ENCODE results near the gene ZNF536.

The ZNF536 gene

DNA sequence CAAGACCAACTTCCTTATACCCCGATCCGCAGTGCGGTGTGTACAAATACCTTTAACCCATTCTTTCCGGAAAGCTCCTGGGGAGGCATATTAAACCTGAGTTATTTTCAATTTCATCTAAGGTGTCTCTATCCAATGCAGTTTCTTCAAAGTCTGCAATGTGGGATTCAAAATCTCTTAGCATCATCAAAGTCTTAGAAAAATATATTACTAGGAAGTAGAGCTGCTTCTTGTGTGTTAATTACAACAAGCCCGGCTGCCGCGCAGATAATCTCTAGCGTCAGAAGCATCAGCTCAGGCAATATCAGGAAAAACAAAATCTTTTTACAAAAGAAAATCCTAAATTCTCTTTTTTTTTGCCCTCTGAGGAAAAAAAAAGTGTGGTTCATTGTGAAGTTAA, 48.1 kb downstream of the ZNF536 start:
- TF ChIP-seq GATA3 (IDR thresholded peaks at IDR 0.05; ENCODE audit: low read depth, low read length) (no peak), GATA2 (IDR thresholded peaks at IDR 0.05; ENCODE audit: low read depth, low read length) (no peak)

DNA sequence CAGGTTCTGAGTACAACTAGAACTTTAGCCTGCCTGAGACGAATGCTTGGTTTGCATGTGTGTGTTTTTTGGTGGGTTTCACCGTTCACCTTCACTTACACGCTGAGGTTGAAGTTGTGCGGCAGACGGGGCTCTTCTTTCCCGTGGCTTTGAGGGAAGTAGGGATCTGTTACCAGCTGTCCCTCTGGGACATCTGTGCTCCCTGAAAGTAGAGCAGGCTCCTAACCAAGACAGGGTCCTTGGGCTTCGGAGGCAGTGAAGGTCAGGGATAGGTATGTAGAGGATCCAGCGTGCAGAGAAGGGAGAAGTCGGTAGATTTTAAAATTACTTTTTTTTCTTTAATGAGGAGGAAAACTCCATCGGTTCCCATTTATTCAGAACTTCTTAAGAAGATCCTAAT, 48.7 kb downstream of the ZNF536 start:
- no peak for TF ChIP-seq GATA2 (IDR thresholded peaks at IDR 0.05; ENCODE audit: low read depth, low read length)
- TF ChIP-seq GATA3 (IDR thresholded peaks at IDR 0.05; ENCODE audit: low read depth, low read length), result no peak

DNA sequence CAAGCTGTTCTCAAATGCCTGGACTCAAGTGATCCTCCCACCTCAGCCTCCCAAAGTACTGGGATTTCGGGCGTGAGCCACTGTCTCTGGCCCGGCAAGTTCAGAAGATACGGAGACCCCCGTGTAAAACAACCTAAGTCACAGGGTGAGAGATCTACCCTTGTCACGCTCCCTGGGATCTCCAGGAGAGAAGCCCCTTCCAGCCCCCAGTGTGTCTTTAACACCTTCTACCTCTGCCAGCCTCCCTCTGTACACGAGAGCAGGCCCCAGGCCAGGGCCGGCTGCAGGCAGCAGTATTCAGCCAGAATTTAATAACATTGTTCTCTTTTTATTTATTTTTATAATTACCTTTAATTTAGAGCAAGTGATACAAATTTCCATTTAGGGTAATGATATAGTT, 49.4 kb downstream of the ZNF536 start:
- TF ChIP-seq GATA2 (IDR thresholded peaks at IDR 0.05; ENCODE audit: low read depth, low read length) (no peak), GATA3 (IDR thresholded peaks at IDR 0.05; ENCODE audit: low read depth, low read length) (no peak)

DNA sequence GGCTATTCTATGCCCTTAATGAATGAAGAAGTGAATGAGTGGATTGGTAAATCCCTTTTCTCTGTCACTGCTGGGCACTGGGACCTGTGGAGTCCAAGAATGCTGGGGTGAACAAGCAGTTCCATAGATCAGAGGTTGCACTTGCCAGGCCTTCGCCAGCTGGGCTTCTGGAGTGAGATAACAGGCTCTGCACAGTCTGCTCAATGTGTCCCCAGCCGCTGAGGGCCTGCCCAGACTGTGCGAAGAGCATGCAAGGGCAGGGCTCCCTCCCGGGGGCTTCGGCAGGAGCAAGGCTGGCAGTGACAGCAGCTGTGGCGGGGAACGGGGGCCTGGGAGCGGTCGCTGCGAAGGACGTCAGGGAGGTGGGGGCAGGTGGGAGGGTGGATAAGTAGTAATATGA, 51.3 kb downstream of the ZNF536 start:
- peak; percentile 83 for TF ChIP-seq GATA2 (IDR thresholded peaks at IDR 0.05; ENCODE audit: low read depth, low read length)
- no peak for TF ChIP-seq GATA3 (IDR thresholded peaks at IDR 0.05; ENCODE audit: low read depth, low read length)

DNA sequence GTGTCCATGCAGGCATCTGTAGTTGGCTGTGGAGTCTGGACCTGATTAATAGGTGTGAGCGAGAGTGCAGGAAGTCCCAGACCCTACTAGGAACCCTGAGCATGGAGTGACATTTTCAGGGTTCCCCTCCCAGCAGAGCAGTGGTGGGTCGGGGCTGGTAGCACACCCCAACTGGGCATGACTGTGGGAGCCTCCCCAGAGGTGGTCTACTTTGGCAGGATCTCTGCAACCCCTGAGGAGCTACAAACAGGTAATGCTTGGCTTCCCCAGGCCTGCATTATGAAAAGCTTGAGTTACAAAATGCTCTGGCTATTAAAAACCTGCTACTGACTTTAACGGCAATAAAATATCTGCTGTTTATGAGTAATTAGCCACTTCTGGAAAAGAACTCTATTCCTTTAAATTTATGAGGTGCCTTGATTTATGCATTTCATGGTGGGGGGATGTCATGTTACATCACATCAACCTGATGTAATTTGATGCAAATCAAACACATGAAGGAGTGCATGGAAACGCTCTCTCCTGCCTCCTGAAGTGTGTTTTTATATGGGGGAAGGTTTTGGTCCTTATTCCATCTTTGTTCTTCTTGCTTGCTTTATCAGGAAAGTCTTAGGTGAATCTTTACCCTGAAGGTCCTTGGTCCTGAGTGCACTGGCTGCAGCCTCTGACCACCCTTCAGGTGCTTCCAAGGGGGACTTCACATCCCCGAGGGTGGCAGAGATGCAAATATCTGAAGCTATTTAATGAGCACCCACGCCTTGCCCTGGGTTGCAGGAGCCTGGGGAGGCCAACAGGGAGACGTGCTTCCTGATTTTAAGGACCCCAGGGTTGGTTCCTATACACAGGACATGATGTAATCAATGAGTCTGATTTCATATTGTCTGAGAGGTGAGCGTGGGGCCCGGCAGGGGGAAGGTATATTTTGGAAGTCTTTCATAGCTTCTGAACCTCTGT, 54.0 kb downstream of the ZNF536 start:
- TF ChIP-seq GATA2 (IDR thresholded peaks at IDR 0.05; ENCODE audit: low read depth, low read length) (no peak), GATA3 (IDR thresholded peaks at IDR 0.05; ENCODE audit: low read depth, low read length) (no peak)

DNA sequence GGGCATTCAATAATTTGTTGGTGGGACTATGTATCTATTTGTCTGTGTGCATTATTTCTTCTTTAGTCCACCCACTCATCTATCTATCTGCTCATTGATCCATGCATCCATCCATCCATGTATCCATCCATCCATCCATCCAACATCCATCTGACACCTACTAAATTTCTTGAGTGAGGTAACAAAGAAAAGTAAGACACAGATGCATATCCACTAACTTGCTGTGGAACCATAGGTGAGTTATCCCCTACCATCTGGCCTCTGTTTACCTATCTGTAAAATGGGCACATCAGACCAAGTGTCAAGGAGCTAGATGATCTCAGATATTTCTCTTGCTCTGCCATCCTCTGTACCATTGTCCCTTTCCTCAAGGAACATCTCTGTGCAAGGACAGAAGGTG, 54.7 kb downstream of the ZNF536 start:
- TF ChIP-seq GATA2 (IDR thresholded peaks at IDR 0.05; ENCODE audit: low read depth, low read length) (no peak), GATA3 (IDR thresholded peaks at IDR 0.05; ENCODE audit: low read depth, low read length) (no peak)

DNA sequence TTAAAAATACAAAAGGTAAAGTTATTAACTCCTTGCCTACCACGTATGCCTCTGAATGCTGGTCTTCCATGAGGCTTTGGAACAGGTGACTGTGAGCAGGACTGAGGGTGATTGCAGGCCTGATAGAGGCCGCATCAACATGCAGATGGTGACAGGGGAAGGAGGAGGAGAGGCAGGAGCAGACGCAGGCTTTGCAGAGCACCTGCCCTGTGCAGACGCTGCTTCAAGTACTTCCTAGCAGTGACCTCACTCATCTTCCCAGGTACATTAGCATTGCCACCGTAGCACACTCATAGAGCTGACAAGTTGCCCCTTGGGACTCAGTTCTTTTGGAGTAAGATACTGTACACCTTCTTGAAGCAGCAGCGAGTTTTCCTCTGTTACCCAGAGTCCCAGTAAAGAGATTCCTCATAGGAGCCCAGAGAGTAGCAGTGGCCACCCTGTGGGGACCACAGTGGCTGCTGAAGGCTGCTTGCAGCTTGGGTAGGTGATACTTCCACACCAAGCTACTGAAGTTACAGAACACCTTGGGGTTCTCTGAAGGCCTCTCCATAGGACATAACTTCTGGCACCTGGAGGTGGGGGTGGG, 56.0 kb downstream of the ZNF536 start:
- 0 out of 2 replicates have a peak, but pooled peaks have one; percentile 13 for TF ChIP-seq GATA2 (IDR thresholded peaks at IDR 0.05; ENCODE audit: low read depth, low read length)
- no peak for TF ChIP-seq GATA3 (IDR thresholded peaks at IDR 0.05; ENCODE audit: low read depth, low read length)

DNA sequence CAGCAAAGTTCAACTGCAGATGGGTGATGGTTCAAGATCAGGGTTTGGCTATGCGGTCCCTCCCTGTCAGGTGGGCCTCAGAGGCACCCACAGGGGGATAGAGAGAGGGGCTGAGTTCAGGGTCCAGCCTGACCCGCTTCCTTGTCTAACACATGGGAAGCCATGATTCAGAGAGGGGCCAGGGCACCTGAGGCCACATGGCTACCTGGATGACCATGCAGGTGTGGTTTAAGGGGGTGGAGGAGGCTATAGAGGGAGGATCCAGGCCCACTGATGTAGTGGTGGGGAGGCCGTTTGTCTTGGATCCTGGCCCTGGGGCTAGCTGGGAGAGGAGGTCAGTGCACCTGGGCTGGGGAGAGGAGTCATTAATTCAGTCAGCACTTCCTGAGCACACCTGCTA, 56.7 kb downstream of the ZNF536 start:
- TF ChIP-seq GATA2 (IDR thresholded peaks at IDR 0.05; ENCODE audit: low read depth, low read length) (no peak), GATA3 (IDR thresholded peaks at IDR 0.05; ENCODE audit: low read depth, low read length) (no peak)

DNA sequence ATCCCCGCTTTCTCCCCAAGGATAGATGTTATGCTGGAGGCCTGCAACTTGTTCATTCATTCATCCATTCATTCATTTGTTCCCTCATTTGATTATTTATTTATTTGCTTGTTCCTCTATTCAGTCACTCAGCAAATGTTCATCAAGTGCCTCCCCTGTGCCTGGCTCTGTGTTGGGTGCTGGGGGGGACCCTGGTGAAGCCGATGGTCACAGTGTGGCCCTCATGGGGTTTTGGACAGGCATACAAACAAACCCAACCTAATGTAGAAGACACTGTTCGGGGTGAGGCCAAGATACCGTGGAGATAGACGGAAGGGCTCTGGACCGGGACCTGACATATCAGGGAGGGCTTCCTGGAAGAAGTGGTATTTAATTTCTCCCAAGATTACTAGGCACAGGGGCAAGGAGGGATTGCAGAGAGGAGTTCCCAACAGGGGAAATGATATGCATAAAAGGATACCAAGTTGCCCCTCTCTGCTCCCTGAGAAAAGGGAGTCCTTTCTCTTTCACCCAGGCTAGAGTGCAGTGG, 58.1 kb downstream of the ZNF536 start:
- TF ChIP-seq GATA3 (IDR thresholded peaks at IDR 0.05; ENCODE audit: low read depth, low read length), result no peak
- TF ChIP-seq GATA2 (IDR thresholded peaks at IDR 0.05; ENCODE audit: low read depth, low read length), result no peak

DNA sequence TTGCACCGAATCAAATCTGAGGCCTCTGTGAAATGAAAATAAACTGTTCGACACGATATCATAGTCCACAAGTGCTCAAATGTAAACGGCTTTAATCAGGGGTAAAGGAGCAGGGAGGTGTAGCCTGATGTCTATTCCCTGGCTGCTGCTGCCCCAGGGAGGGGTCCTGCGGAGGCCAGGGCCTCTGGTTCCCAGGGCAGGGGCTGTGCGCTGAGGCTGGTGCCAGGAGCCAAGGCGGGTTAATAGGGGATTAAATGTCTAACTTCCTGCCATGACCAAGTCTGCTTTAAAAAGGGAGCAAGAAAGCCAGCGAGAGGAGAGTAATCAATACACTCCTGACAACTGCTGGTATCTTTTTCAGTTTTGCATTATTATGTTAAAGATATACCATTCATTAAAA, 59.4 kb downstream of the ZNF536 start:
- TF ChIP-seq GATA3 (IDR thresholded peaks at IDR 0.05; ENCODE audit: low read depth, low read length) (no peak), GATA2 (IDR thresholded peaks at IDR 0.05; ENCODE audit: low read depth, low read length) (no peak)

DNA sequence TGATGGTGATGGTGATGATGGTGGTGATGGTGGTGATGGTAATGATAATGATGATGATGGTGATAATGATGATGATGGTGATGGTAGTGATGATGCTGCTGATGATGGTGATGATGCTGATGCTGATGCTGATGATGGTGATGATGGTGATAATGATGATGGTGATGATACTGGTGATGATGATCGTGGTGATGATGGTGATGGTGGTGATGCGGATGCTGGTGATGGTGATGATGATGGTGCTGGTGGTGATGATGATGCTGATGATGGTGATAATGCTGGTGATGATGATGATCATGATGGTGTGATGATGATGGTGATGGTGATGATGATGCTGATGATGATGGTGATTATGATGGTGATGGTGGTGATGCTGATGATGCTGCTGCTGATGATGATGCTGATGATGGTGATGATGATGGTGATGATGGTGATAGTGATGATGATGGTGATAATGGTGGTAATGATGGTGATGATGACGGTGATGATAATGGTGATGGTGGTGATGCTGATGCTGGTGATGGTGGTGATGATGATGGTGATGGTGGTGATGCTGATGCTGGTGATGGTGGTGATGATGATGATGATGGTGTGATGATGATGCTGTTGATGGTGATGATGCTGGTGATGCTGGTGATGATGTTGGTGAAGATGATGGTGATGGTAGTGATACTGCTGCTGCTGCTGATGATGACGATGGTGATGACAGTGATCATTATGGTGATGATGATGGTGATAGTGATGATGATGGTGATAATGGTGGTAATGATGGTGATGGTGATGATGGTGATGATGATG, 62.8 kb downstream of the ZNF536 start:
- no peak for TF ChIP-seq GATA3 (IDR thresholded peaks at IDR 0.05; ENCODE audit: low read depth, low read length)
- no peak for TF ChIP-seq GATA2 (IDR thresholded peaks at IDR 0.05; ENCODE audit: low read depth, low read length)

DNA sequence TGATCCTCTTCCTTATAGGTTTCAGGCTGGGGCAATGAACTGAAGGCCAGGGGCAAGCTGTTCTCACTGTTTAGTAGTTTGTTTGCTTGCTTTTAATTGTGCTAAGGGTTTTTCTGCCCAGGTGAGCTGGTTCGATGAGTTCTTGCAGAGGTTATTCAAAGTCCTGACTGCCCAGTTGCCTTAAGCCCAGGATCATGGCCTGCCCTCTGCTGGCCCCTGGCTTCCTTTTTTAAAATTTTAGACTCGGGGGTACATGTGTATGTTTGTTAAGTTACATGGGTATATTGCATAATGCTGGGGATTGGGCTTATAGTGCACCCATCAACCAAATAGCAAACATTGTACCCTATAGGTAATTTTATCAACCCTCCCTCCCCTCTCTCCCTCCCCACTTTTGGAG, 65.7 kb downstream of the ZNF536 start:
- no peak for TF ChIP-seq GATA2 (IDR thresholded peaks at IDR 0.05; ENCODE audit: low read depth, low read length)
- TF ChIP-seq GATA3 (IDR thresholded peaks at IDR 0.05; ENCODE audit: low read depth, low read length), result no peak

DNA sequence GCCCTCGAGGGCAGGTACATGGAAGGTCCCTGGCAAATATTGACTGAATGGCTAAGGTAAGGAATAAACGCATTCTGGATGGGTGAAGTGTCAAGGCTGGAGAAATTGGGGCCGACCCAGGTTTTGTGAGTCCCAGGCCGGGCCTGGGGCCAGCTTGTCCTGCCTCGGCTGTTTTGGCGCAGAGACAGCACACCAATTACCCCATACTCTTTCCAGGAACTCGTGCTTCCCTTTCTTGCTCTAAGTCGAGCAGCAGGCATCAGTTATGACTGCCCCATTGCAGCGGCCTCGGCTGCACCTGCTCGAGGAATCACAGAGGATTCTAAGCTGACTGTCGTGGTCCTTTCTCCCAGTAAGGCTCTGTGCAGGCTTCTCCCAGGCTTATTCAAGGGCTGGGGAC, 67.1 kb downstream of the ZNF536 start:
- no peak for TF ChIP-seq GATA2 (IDR thresholded peaks at IDR 0.05; ENCODE audit: low read depth, low read length)
- no peak for TF ChIP-seq GATA3 (IDR thresholded peaks at IDR 0.05; ENCODE audit: low read depth, low read length)

DNA sequence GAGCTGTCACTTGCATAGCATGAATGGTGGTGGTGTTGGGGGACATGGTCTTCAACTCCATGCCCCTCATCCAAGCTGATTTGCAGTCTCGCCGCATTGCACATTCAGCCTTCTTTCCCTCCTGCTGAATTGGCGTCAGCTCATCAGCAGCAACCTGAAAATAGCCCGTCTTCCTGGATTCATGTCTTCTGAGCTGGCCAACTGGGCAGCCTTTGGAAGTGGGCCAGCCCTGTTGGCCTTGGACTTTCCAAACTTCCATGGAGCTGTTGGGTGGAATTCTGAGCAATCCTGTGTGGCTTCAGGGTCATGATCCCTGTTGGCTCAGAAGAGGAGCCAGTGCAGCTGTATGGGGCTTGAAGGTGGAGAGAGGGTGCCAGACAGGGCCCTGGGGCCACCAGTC, 68.8 kb downstream of the ZNF536 start:
- TF ChIP-seq GATA3 (IDR thresholded peaks at IDR 0.05; ENCODE audit: low read depth, low read length) (no peak), GATA2 (IDR thresholded peaks at IDR 0.05; ENCODE audit: low read depth, low read length) (no peak)

All from SH-SY5Y (cell line).